Fibroblast of skin of right quadriceps (primary cell): ENCODE measurements around the gene ST8SIA4.

ENCODE experiments used
- DNase-seq: peaks from one replicate; pipeline ENCODE4 v3.0.0-alpha.2; 2013

The ST8SIA4 gene

GRCh38 chr5:100867039-100867562 lies 36.0 kb downstream of the ST8SIA4 start:
- no peak for DNase-seq

- no peak for DNase-seq
These were observed 38.2 kb downstream of the ST8SIA4 start for GRCh38 chr5:100864931-100865330.

GRCh38 chr5:100863739-100864138 lies 39.3 kb downstream of the ST8SIA4 start:
- DNase-seq = no peak

- DNase-seq = no peak
These were observed 41.9 kb downstream of the ST8SIA4 start for GRCh38 chr5:100861148-100861547.

GRCh38 chr5:100860407-100860806 lies 42.7 kb downstream of the ST8SIA4 start:
- no peak for DNase-seq

- no peak for DNase-seq
These were observed 44.0 kb downstream of the ST8SIA4 start for GRCh38 chr5:100858987-100859545.

GRCh38 chr5:100856462-100856861 lies 46.6 kb downstream of the ST8SIA4 start:
- no peak for DNase-seq

GRCh38 chr5:100855937-100856430 lies 47.1 kb downstream of the ST8SIA4 start:
- no peak for DNase-seq

GRCh38 chr5:100855295-100855694 lies 47.8 kb downstream of the ST8SIA4 start:
- DNase-seq = no peak

GRCh38 chr5:100854591-100854990 lies 48.5 kb downstream of the ST8SIA4 start:
- no peak for DNase-seq

GRCh38 chr5:100853582-100853981 lies 49.5 kb downstream of the ST8SIA4 start:
- DNase-seq = no peak

GRCh38 chr5:100852988-100853449 lies 50.1 kb downstream of the ST8SIA4 start:
- no peak for DNase-seq

GRCh38 chr5:100852051-100852450 lies 51.0 kb downstream of the ST8SIA4 start:
- DNase-seq = no peak

- peak; percentile 46 for DNase-seq
These were observed 56.3 kb downstream of the ST8SIA4 start for GRCh38 chr5:100846772-100847171.

GRCh38 chr5:100842080-100842479 lies 61.0 kb downstream of the ST8SIA4 start:
- DNase-seq = no peak

GRCh38 chr5:100841358-100842076 lies 61.6 kb downstream of the ST8SIA4 start:
- no peak for DNase-seq

- no peak for DNase-seq
These were observed 62.3 kb downstream of the ST8SIA4 start for GRCh38 chr5:100840789-100841188.

GRCh38 chr5:100840370-100840769 lies 62.7 kb downstream of the ST8SIA4 start:
- DNase-seq = peak; percentile 43

- DNase-seq = no peak
These were observed 65.0 kb downstream of the ST8SIA4 start for GRCh38 chr5:100838048-100838473.

GRCh38 chr5:100834519-100834918 lies 68.6 kb downstream of the ST8SIA4 start:
- no peak for DNase-seq

- DNase-seq = no peak
These were observed 70.5 kb downstream of the ST8SIA4 start for GRCh38 chr5:100832252-100833230.

GRCh38 chr5:100828898-100829356 lies 74.2 kb downstream of the ST8SIA4 start:
- no peak for DNase-seq
